ENCODE results near the gene VPS13C. TPM values are rescaled to one million over a fixed set of nuclear protein-coding genes. Genes with fewer than 3 reads are reported as not detected.

The VPS13C gene
- total RNA-seq, 1 donor from 2014 or later: 32.9 TPM

DNA sequence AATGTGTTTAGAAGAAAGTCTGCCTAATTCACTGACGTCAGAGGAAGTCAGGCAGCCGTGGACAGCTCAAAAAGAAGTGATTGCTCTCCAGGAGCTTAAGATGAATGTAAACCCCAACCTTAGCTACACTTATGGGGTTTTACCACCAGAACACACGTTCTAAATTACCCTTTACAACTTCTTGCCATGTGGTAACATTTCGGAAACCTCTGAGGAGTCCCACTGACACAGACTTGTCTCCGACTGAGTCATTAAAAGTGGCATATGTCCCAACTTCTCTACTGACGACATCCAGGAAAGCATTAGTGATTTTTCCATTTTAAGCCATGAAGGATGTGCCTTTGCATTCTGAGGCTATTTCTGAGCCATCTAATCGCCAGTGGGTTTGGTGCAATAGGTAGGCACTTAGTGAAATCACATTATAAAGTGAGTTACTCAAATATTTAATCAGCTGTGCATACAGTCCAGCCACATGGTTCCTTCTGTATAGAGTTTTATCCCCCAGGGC is 38.9 kb upstream of the VPS13C start:
- H3K36me3 ChIP-seq: no peaks in the 10 kb centered on the region
- no peak for DNase-seq
- H3K9me3 ChIP-seq (replicated peaks): no peaks in the 10 kb centered on the region
- H3K4me3 ChIP-seq: no peak overlapping the region
- no peak for TF ChIP-seq CTCF (IDR thresholded peaks at IDR 0.05; ENCODE audit: borderline replicate concordance)
- no peaks in the 10 kb centered on the region for H3K4me1 ChIP-seq
- no peak overlapping the region for H3K27ac ChIP-seq (replicated peaks)
- H3K27me3 ChIP-seq (ENCODE audit: low read depth): peaks cover 18% of the 10 kb centered on the region
- intact Hi-C loops (cut with micrococcal nuclease): no loop called here

DNA sequence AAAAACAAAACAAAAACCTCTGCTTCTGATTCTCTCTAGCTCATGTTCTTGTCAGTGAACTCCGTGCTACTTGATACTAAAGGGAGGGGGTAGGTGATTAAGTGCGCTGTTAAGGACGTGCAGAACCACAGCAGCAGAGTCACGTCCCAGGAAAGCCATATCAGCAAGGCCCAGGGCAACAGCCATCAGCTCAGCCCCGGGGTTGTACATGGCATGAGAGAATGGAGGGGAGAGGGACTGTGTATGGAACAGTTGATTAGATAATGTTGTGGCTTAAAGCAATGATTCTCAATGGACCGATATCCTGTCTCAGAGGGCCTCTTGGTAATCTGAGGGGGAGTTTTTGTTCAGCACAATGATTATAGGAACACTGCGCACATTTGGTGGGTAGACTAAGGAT is 34.1 kb upstream of the VPS13C start:
- intact Hi-C loops (cut with micrococcal nuclease): no loop called here
- no peaks in the 10 kb centered on the region for H3K36me3 ChIP-seq
- DNase-seq: no peak
- H3K4me3 ChIP-seq: no peak overlapping the region
- no peak for TF ChIP-seq CTCF (IDR thresholded peaks at IDR 0.05; ENCODE audit: borderline replicate concordance)
- peaks cover 16% of the 10 kb centered on the region for H3K27me3 ChIP-seq (ENCODE audit: low read depth)
- H3K4me1 ChIP-seq: no peaks in the 10 kb centered on the region
- H3K27ac ChIP-seq (replicated peaks): no peak overlapping the region
- H3K9me3 ChIP-seq (replicated peaks): no peaks in the 10 kb centered on the region

GRCh38 chr15:62093809-62094208 is 33.6 kb upstream of the VPS13C start:
- no peaks in the 10 kb centered on the region for H3K9me3 ChIP-seq (replicated peaks)
- no peak for TF ChIP-seq CTCF (IDR thresholded peaks at IDR 0.05; ENCODE audit: borderline replicate concordance)
- H3K27ac ChIP-seq (replicated peaks): no peak overlapping the region
- H3K4me3 ChIP-seq: no peak overlapping the region
- H3K27me3 ChIP-seq (ENCODE audit: low read depth): peaks cover 10% of the 10 kb centered on the region
- no peaks in the 10 kb centered on the region for H3K4me1 ChIP-seq
- DNase-seq: no peak
- H3K36me3 ChIP-seq: no peaks in the 10 kb centered on the region
- intact Hi-C loops (cut with micrococcal nuclease): no loop called here

- Histone ChIP-seq H3K4me1 (peaks cover 11% of the 10 kb centered on the region), H3K27me3 (ENCODE audit: low read depth) (no peaks in the 10 kb centered on the region), H3K9me3 (replicated peaks) (no peaks in the 10 kb centered on the region), H3K27ac (replicated peaks) (no peak overlapping the region), H3K36me3 (no peaks in the 10 kb centered on the region), H3K4me3 (no peak overlapping the region)
- no peak for DNase-seq
- intact Hi-C loops (cut with micrococcal nuclease): no loop called here
- TF ChIP-seq CTCF (IDR thresholded peaks at IDR 0.05; ENCODE audit: borderline replicate concordance): no peak
Measured at GRCh38 chr15:62090988-62091387, 30.7 kb upstream of the VPS13C start.

GRCh38 chr15:62089616-62090015 is 29.4 kb upstream of the VPS13C start:
- Histone ChIP-seq H3K9me3 (replicated peaks) (no peaks in the 10 kb centered on the region), H3K4me3 (no peak overlapping the region), H3K36me3 (no peaks in the 10 kb centered on the region), H3K27ac (replicated peaks) (no peak overlapping the region), H3K4me1 (peaks cover 11% of the 10 kb centered on the region), H3K27me3 (ENCODE audit: low read depth) (no peaks in the 10 kb centered on the region)
- DNase-seq: no peak
- TF ChIP-seq CTCF (IDR thresholded peaks at IDR 0.05; ENCODE audit: borderline replicate concordance): no peak
- intact Hi-C loops (cut with micrococcal nuclease): no loop called here

DNA sequence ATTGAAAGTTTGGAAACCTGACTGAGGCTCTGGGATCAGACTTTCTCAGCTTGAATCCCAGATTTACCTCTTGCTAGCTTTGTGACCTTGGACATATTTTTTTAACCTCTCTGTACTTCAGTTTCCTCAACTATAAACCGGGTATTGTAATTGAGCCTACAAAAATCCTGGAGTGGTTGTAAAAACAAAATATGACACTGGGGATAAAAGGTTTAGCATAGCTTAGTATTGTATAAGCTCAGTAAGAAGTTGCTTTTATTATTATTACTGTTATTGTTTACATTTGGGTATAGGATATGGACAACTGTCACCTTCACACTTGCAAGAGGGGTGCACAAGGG is 28.1 kb upstream of the VPS13C start:
- H3K27me3 ChIP-seq (ENCODE audit: low read depth): no peaks in the 10 kb centered on the region
- H3K27ac ChIP-seq (replicated peaks): no peak overlapping the region
- intact Hi-C loops (cut with micrococcal nuclease): no loop called here
- no peaks in the 10 kb centered on the region for H3K36me3 ChIP-seq
- H3K4me1 ChIP-seq: peaks cover 11% of the 10 kb centered on the region
- H3K9me3 ChIP-seq (replicated peaks): no peaks in the 10 kb centered on the region
- no peak for DNase-seq
- no peak for TF ChIP-seq CTCF (IDR thresholded peaks at IDR 0.05; ENCODE audit: borderline replicate concordance)
- no peak overlapping the region for H3K4me3 ChIP-seq
